Measurements from ENCODE around the gene NEAT1. TPM values are rescaled to one million over a fixed set of nuclear protein-coding genes. Genes with fewer than 3 reads are reported as not detected.

Gene NEAT1
- total and polyA plus RNA-seq, 9 of the 15 experiments (the other 6 are each of a cell fraction or from before 2014, with no cell fraction given): 20.1 to 389 (median 62.8) TPM

DNA sequence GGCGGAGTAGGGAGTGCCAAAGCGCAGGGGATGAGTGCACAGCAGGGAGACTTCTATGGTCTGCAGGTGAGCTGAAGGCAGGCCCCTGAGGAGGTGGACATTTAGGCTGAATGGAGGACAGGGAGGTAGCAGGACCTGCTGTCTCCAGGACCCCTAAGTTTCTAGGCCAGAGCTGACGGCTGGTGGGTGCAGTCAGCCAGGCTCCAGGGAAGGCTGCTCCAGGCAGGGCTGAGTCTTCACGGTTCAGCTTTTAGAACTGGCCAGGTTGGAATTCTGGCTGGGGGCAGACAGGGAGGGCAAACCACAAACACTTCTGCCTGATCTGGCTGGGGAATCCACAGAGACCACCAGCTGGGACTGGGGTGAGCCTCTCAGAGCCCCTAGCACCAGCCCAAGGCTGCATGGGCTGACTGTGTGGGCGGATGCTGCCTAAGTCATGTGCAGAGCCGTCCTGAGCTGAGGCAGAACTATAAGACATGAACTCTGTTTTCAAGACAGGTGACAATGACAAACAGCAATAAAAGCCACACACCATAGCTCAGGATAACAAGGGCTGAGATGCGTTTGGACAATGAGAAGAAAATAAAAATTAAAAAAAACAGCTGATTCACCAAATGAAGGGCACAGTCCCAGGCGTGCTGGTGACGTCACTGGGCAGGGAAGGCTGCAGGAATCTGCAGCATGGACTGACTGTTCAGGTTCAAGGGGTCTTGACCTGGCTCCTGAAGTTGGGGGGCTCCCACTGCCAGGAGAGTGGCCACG lies 65.9 kb downstream of the NEAT1 start (continued):
- TF ChIP-seq, protein P1, sequence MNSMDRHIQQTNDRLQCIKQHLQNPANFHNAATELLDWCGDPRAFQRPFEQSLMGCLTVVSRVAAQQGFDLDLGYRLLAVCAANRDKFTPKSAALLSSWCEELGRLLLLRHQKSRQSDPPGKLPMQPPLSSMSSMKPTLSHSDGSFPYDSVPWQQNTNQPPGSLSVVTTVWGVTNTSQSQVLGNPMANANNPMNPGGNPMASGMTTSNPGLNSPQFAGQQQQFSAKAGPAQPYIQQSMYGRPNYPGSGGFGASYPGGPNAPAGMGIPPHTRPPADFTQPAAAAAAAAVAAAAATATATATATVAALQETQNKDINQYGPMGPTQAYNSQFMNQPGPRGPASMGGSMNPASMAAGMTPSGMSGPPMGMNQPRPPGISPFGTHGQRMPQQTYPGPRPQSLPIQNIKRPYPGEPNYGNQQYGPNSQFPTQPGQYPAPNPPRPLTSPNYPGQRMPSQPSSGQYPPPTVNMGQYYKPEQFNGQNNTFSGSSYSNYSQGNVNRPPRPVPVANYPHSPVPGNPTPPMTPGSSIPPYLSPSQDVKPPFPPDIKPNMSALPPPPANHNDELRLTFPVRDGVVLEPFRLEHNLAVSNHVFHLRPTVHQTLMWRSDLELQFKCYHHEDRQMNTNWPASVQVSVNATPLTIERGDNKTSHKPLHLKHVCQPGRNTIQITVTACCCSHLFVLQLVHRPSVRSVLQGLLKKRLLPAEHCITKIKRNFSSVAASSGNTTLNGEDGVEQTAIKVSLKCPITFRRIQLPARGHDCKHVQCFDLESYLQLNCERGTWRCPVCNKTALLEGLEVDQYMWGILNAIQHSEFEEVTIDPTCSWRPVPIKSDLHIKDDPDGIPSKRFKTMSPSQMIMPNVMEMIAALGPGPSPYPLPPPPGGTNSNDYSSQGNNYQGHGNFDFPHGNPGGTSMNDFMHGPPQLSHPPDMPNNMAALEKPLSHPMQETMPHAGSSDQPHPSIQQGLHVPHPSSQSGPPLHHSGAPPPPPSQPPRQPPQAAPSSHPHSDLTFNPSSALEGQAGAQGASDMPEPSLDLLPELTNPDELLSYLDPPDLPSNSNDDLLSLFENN (IDR thresholded peaks at IDR 0.05; ENCODE audit: low read depth in 2 of 2, low read length in 2 of 2): no peak
- no peak for TF ChIP-seq ZNF436 (CRISPR knock-in tag; IDR thresholded peaks at IDR 0.05)
- TF ChIP-seq ZNF316 (IDR thresholded peaks at IDR 0.05): peak; percentile 75
- no peak for TF ChIP-seq TCF3 (CRISPR knock-in tag; IDR thresholded peaks at IDR 0.05)
- no peak for TF ChIP-seq CREB1 (IDR thresholded peaks at IDR 0.05)
- 0 out of 2 replicates have a peak, but pooled peaks have one; percentile 36 for TF ChIP-seq CREB1 (CRISPR knock-in tag; IDR thresholded peaks at IDR 0.05)
- peak; percentile 39; the same call in 1 of the 2 replicates for TF ChIP-seq TFAP4 (CRISPR knock-in tag; IDR thresholded peaks at IDR 0.05; ENCODE audit: borderline replicate concordance)
- TF ChIP-seq SAFB2 (IDR thresholded peaks at IDR 0.05; ENCODE audit: borderline replicate concordance, low read depth, low read length, severe bottlenecking): no peak
- TF ChIP-seq PHTF2 (CRISPR knock-in tag; IDR thresholded peaks at IDR 0.05): no peak
- TF ChIP-seq DACH1 (IDR thresholded peaks at IDR 0.05; ENCODE audit: partially characterized antibody): peak; percentile 49
- TF ChIP-seq FUS (optimal IDR thresholded peaks at IDR 0.05; ENCODE audit: low read depth, low read length): no peak
- TF ChIP-seq POLR2AphosphoS2 (IDR thresholded peaks at IDR 0.05; ENCODE audit: low read length): no peak
- TF ChIP-seq SMARCA5 (IDR thresholded peaks at IDR 0.05): no peak
- no peak for TF ChIP-seq NKRF (IDR thresholded peaks at IDR 0.05; ENCODE audit: borderline replicate concordance)
- TF ChIP-seq, protein P2, sequence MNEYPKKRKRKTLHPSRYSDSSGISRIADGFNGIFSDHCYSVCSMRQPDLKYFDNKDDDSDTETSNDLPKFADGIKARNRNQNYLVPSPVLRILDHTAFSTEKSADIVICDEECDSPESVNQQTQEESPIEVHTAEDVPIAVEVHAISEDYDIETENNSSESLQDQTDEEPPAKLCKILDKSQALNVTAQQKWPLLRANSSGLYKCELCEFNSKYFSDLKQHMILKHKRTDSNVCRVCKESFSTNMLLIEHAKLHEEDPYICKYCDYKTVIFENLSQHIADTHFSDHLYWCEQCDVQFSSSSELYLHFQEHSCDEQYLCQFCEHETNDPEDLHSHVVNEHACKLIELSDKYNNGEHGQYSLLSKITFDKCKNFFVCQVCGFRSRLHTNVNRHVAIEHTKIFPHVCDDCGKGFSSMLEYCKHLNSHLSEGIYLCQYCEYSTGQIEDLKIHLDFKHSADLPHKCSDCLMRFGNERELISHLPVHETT (CRISPR knock-in tag; conservative IDR thresholded peaks at IDR 0.05 in 1 of 2, IDR thresholded peaks at IDR 0.05 in 1 of 2): no peak
- TF ChIP-seq FOSL1 (tag; conservative IDR thresholded peaks at IDR 0.05): no peak
- TF ChIP-seq, protein P3, sequence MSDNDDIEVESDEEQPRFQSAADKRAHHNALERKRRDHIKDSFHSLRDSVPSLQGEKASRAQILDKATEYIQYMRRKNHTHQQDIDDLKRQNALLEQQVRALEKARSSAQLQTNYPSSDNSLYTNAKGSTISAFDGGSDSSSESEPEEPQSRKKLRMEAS (CRISPR knock-in tag; IDR thresholded peaks at IDR 0.05): no peak

All from K562 (cell line).